Transverse colon (tissue), 4 donors: ENCODE results near the gene TIAM1.

Experiments
- EP300 ChIP-seq: sonication (generic); formaldehyde crosslinking; IDR thresholded peaks from one replicate; pipeline ENCODE4 v1.6.1; 2017; ENCODE audit warnings: antibody characterized with exemption, low read depth
- POLR2A ChIP-seq: fragments of 450-650 bp; IDR thresholded peaks from one replicate; pipeline ENCODE4 v1.6.1; 2016; ENCODE audit warnings: antibody characterized with exemption, mild to moderate bottlenecking, moderate library complexity
- POLR2AphosphoS5 ChIP-seq, 3 donors: sonication (generic); formaldehyde crosslinking; IDR thresholded peaks; one replicate each; pipeline ENCODE4 v1.6.1; 2016; ENCODE audit warnings: antibody characterized with exemption in 3 of 3
- TF ChIP-seq, protein P1 (sequence below), 5 experiments: fragments of 200-600 bp in 3 of 5; fragments of 450-650 bp in 2 of 5; sonication (generic) in 3 of 5; IDR thresholded peaks; 1 replicate in 2 of 5; 2 replicates in 3 of 5; pipeline ENCODE4 v1.5.1; 2016 to 2017; ENCODE audit warnings: antibody characterized with exemption in 5 of 5, inconsistent platforms in 3 of 5, mild to moderate bottlenecking in 2 of 5, moderate library complexity in 1 of 5

DNA sequence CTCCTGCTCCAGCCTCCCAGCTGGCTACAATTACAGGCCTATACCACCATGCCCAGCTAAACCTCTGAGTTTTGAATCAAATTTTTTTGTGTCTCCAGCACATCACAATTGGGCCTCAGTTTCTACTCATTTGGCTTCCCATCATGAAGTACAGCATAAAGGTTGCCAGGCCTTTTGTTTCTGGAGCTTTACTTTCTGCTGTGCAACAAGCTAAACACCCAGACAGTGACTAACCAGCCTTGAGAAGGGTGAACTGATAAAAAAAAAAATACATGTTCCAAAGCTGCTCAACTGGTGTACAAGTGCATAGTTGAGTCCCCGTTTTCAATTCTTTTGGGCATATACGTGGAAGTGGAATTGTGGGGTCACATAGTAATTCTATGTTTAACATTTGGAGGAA, 25.1 kb downstream of the TIAM1 start:
- TF ChIP-seq POLR2A = no peak
- TF ChIP-seq, protein P1, sequence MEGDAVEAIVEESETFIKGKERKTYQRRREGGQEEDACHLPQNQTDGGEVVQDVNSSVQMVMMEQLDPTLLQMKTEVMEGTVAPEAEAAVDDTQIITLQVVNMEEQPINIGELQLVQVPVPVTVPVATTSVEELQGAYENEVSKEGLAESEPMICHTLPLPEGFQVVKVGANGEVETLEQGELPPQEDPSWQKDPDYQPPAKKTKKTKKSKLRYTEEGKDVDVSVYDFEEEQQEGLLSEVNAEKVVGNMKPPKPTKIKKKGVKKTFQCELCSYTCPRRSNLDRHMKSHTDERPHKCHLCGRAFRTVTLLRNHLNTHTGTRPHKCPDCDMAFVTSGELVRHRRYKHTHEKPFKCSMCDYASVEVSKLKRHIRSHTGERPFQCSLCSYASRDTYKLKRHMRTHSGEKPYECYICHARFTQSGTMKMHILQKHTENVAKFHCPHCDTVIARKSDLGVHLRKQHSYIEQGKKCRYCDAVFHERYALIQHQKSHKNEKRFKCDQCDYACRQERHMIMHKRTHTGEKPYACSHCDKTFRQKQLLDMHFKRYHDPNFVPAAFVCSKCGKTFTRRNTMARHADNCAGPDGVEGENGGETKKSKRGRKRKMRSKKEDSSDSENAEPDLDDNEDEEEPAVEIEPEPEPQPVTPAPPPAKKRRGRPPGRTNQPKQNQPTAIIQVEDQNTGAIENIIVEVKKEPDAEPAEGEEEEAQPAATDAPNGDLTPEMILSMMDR (IDR thresholded peaks at IDR 0.05) = no peak
- no peak for TF ChIP-seq EP300
- TF ChIP-seq POLR2AphosphoS5 (IDR thresholded peaks at IDR 0.05) = no peak
